Kidney (tissue), 14 donors: ENCODE measurements around the gene NR6A1. TPM values are rescaled to one million over a fixed set of nuclear protein-coding genes. Genes with fewer than 3 reads are reported as not detected.

Experiments
- DNase-seq, 5 donors: peaks; one replicate each; pipeline ENCODE4 v3.0.0-alpha.2; 2013 to 2020
- FAIRE-seq: peaks from 2 replicates; lab custom pipeline; 2012; peaks lifted over from hg19 to GRCh38; lab: Jason Lieb, UNC
- H3K27ac ChIP-seq, 2 donors: one replicate each; pipeline ENCODE4 v1.7.0; 2013; ENCODE audit warnings: low read depth in 2 of 2, low read length in 2 of 2, inconsistent platforms in 1 of 2
- H3K27me3 ChIP-seq: one replicate; pipeline ENCODE4 v1.7.1; 2013; ENCODE audit warnings: low read length, inconsistent platforms; ENCODE audit not compliant: control insufficient read depth, insufficient read depth
- H3K36me3 ChIP-seq, 3 donors: one replicate each; pipeline versions ENCODE4 v1.7.0 to v1.7.1; 2013; ENCODE audit warnings: low read length in 3 of 3, control low read depth in 1 of 3, inconsistent platforms in 1 of 3; ENCODE audit not compliant: insufficient read depth in 3 of 3, control insufficient read depth in 2 of 3
- H3K4me1 ChIP-seq, 3 donors: one replicate each; pipeline versions ENCODE4 v1.7.0 to v1.7.1; 2013; ENCODE audit warnings: low read length in 3 of 3, inconsistent platforms in 1 of 3, low read depth in 1 of 3; ENCODE audit not compliant: control insufficient read depth in 2 of 3, insufficient read depth in 2 of 3
- H3K4me3 ChIP-seq, 3 donors: one replicate each; pipeline versions ENCODE4 v1.7.0 to v1.8.1; 2013; ENCODE audit warnings: low read length in 3 of 3, control low read depth in 1 of 3, inconsistent platforms in 1 of 3
- H3K9ac ChIP-seq, 3 donors: one replicate each; pipeline versions ENCODE4 v1.7.0 to v1.7.1; 2013; ENCODE audit warnings: low read length in 3 of 3, control low read depth in 1 of 3, inconsistent platforms in 1 of 3
- H3K9me3 ChIP-seq, 3 donors: one replicate each; pipeline versions ENCODE4 v1.7.0 to v1.7.1; 2013; ENCODE audit warnings: low read length in 3 of 3, control low read depth in 1 of 3, inconsistent platforms in 1 of 3; ENCODE audit not compliant: control insufficient read depth in 2 of 3, insufficient read depth in 1 of 3
- CTCF ChIP-seq: IDR thresholded peaks from 3 replicates; pipeline ENCODE4 v1.5.1; 2012; ENCODE audit warnings: mild to moderate bottlenecking, moderate library complexity, borderline replicate concordance; ENCODE audit not compliant: insufficient read depth; ENCODE audit errors: extremely low read depth
- intact Hi-C: fragments of 100-400 bp; cut with DNase I; formaldehyde crosslinking; loops from one replicate; pipeline ENCODE4 v1.11.1; 2022
- polyA plus RNA-seq: library from polyadenylated mRNA; stranded (reverse); fragments of 350-450 nt; fragmentation: Illumina TruSeq; extraction: RNeasy Lipid Tissue Mini Kit (QIAGEN cat#74804); gene quantifications from one replicate; pipeline ENCODE4 v1.2.3, GENCODE V29; 2014; ENCODE audit warnings: low read depth, low replicate concordance; ENCODE audit not compliant: insufficient read depth
- total RNA-seq: library from RNA; stranded (reverse); fragmentation: NEBNext Ultra II Directional; extraction: Animal tissue kit (Norgen Biotek cat#: 25700); gene quantifications from one replicate; pipeline ENCODE4 v1.2.1, GENCODE V29; 2021
- donor health status: control.
- donor health status: control.
- donor health status: control.
- donor health status: control.
- donor health status: control.
- donor health status: DM: yes; HTN: yes; CAD: no.
- donor health status: Normal renal cell carcinoma (clear cell type).

The NR6A1 gene
- total and polyA plus RNA-seq, 2 donors from 2014 or later: 1.2 to 3.5 TPM

GRCh38 chr9:124758061-124758460, 13.1 kb downstream of the NR6A1 start:
- no peak overlapping the region for H3K27ac ChIP-seq
- DNase-seq (no peak), FAIRE-seq (no peak)
- H3K27me3 ChIP-seq: peaks cover 17% of the 10 kb centered on the region
- H3K9me3 ChIP-seq: no peaks in the 10 kb centered on the region
- H3K36me3 ChIP-seq: no peaks in the 10 kb centered on the region
- intact Hi-C loops: no loop called here
- H3K4me1 ChIP-seq: peaks cover 0 to 11% (median 0%) of the 10 kb centered on the region in 3 donors
- no peak for TF ChIP-seq CTCF
- no peak overlapping the region for H3K9ac ChIP-seq
- H3K4me3 ChIP-seq: no peak overlapping the region

- no peak overlapping the region for H3K27ac ChIP-seq
These were observed 13.5 kb downstream of the NR6A1 start for GRCh38 chr9:124757616-124758015.

GRCh38 chr9:124756011-124756410, 15.1 kb downstream of the NR6A1 start:
- no peak overlapping the region for H3K27ac ChIP-seq
- H3K4me3 ChIP-seq: no peak overlapping the region
- DNase-seq: no peak
- H3K36me3 ChIP-seq: no peaks in the 10 kb centered on the region
- no peaks in the 10 kb centered on the region for H3K9me3 ChIP-seq
- intact Hi-C loops: no loop called here
- H3K4me1 ChIP-seq: peaks cover 0 to 6% (median 0%) of the 10 kb centered on the region in 3 donors
- H3K27me3 ChIP-seq: peaks cover 15% of the 10 kb centered on the region
- no peak for TF ChIP-seq CTCF
- no peak overlapping the region for H3K9ac ChIP-seq
- no peak for FAIRE-seq

More at GRCh38 chr9:124757616-124758015, 13.5 kb downstream of the NR6A1 start:
- H3K4me3 ChIP-seq: no peak overlapping the region
- peaks cover 17% of the 10 kb centered on the region for H3K27me3 ChIP-seq
- intact Hi-C loops: no loop called here
- no peaks in the 10 kb centered on the region for H3K9me3 ChIP-seq
- H3K9ac ChIP-seq: no peak overlapping the region
- DNase-seq (no peak), FAIRE-seq (no peak)
- TF ChIP-seq CTCF: no peak
- no peaks in the 10 kb centered on the region for H3K36me3 ChIP-seq
- peaks cover 0 to 11% (median 0%) of the 10 kb centered on the region in 3 donors for H3K4me1 ChIP-seq

- Histone ChIP-seq H3K4me1 (peaks cover 0 to 6% (median 0%) of the 10 kb centered on the region in 3 donors), H3K36me3 (no peaks in the 10 kb centered on the region), H3K9me3 (no peaks in the 10 kb centered on the region), H3K27ac (no peak overlapping the region), H3K27me3 (peaks cover 15% of the 10 kb centered on the region), H3K4me3 (no peak overlapping the region), H3K9ac (no peak overlapping the region)
- intact Hi-C loops: no loop called here
- FAIRE-seq: no peak
- DNase-seq: no peak
- no peak for TF ChIP-seq CTCF
These were observed 16.1 kb downstream of the NR6A1 start for GRCh38 chr9:124755061-124755460.
